A549 (cell line): Measurements from ENCODE around the gene SCFD1. TPM values are rescaled to one million over a fixed set of nuclear protein-coding genes. Genes with fewer than 3 reads are reported as not detected.

ENCODE experiments used
- ATAC-seq, 2 experiments: fragments of 200-7000 bp in 1 of 2; fragments of >200 bp in 1 of 2; cut with Nextera tagmentation in 1 of 2; cut with Tn5 transposase in 1 of 2; 3 replicates each; pipeline versions ENCODE4 v1.8.0 to v1.9.1; 2018 to 2020; ENCODE audit warnings: mild to moderate bottlenecking in 1 of 2, moderate library complexity in 1 of 2
- CTCF ChIA-PET: fragments of 300-600 bp; sonication (Branson Sonifier 250); formaldehyde crosslinking; extraction: SDS; loops from one replicate; lab custom pipeline; 2021; ENCODE audit warnings: antibody characterized with exemption, inconsistent platforms; lab: Yijun Ruan, JAX
- POLR2A ChIA-PET: fragments of 350-600 bp; formaldehyde crosslinking; extraction: SDS; loops from one replicate; lab custom pipeline; 2021; ENCODE audit warnings: antibody characterized with exemption, inconsistent platforms; lab: Yijun Ruan, JAX
- DNase-seq, 2 experiments: peaks; one replicate each; pipeline versions ENCODE4 v3.0.0 to v3.0.0-alpha.2; 2011 to 2016; ENCODE audit warnings: low read depth in 1 of 2, low spot score in 1 of 2
- FAIRE-seq: peaks from 2 replicates; lab custom pipeline; 2011; peaks lifted over from hg19 to GRCh38; lab: Jason Lieb, UNC
- H3K27ac ChIP-seq, 2 experiments: fragments of >200 bp; sonication (Bioruptor Twin); formaldehyde crosslinking; 3 replicates each; pipeline ENCODE4 v1.5.1; 2016 to 2017
- H3K4me1 ChIP-seq: fragments of >200 bp; sonication (Bioruptor Twin); formaldehyde crosslinking; 3 replicates; pipeline ENCODE4 v1.6.1; 2016
- H3K4me2 ChIP-seq: fragments of >200 bp; sonication (Bioruptor Twin); formaldehyde crosslinking; 3 replicates; pipeline ENCODE4 v1.6.1; 2016
- H3K4me3 ChIP-seq: fragments of >200 bp; sonication (Bioruptor Twin); formaldehyde crosslinking; 3 replicates; pipeline ENCODE4 v1.5.1; 2016
- H3K9me3 ChIP-seq: fragments of >200 bp; sonication (Bioruptor Twin); formaldehyde crosslinking; 3 replicates; pipeline ENCODE4 v1.6.1; 2016
- BHLHE40 ChIP-seq: IDR thresholded peaks from 2 replicates; pipeline ENCODE4 v1.6.1; 2012; ENCODE audit warnings: low read depth, low read length, inconsistent platforms
- CBX2 ChIP-seq: fragments of 200-600 bp; sonication (generic); IDR thresholded peaks from 2 replicates; pipeline ENCODE4 v1.6.1; 2016; ENCODE audit warnings: low read depth, mild to moderate bottlenecking, borderline replicate concordance
- CBX8 ChIP-seq: fragments of 200-600 bp; sonication (generic); IDR thresholded peaks from 2 replicates; pipeline ENCODE4 v1.6.1; 2016
- CEBPB ChIP-seq, 2 experiments: fragments of >200 bp in 1 of 2; sonication (Bioruptor Twin) in 1 of 2; formaldehyde crosslinking in 1 of 2; IDR thresholded peaks; 2 replicates each; pipeline ENCODE4 v1.6.1; 2012 to 2016
- CHD2 ChIP-seq: fragments of 150-350 bp; IDR thresholded peaks from 2 replicates; pipeline ENCODE4 v1.6.1; 2014; ENCODE audit warnings: low read length; ENCODE audit not compliant: partially characterized antibody
- CHD4 ChIP-seq: fragments of 200-600 bp; sonication (generic); IDR thresholded peaks from 2 replicates; pipeline ENCODE4 v1.6.1; 2016; ENCODE audit warnings: antibody characterized with exemption, mild to moderate bottlenecking, borderline replicate concordance
- EHMT2 ChIP-seq: fragments of 200-600 bp; sonication (generic); IDR thresholded peaks from 2 replicates; pipeline ENCODE4 v1.6.1; 2016; ENCODE audit warnings: antibody characterized with exemption, low read depth, mild to moderate bottlenecking, moderate library complexity
- FOSB ChIP-seq: fragments of 250-450 bp; sonication (Bioruptor Pico); IDR thresholded peaks from 2 replicates; pipeline ENCODE4 v1.5.0; 2020; ENCODE audit warnings: mild to moderate bottlenecking, moderate library complexity
- HEYL ChIP-seq: fragments of 250-450 bp; sonication (Bioruptor Pico); IDR thresholded peaks from 2 replicates; pipeline ENCODE4 v1.8.0; 2021; ENCODE audit warnings: mild to moderate bottlenecking, moderate library complexity
- HOXB13 ChIP-seq: fragments of 250-450 bp; sonication (Bioruptor Pico); IDR thresholded peaks from 2 replicates; pipeline ENCODE4 v1.5.0; 2020; ENCODE audit warnings: low read depth, mild to moderate bottlenecking, moderate library complexity
- HOXB5 ChIP-seq: fragments of 250-450 bp; sonication (Bioruptor Pico); IDR thresholded peaks from 2 replicates; pipeline ENCODE4 v1.5.0; 2020; ENCODE audit warnings: mild to moderate bottlenecking, moderate library complexity
- KDM1A ChIP-seq: fragments of 200-600 bp; sonication (generic); IDR thresholded peaks from 2 replicates; pipeline ENCODE4 v1.6.1; 2016; ENCODE audit warnings: low read depth, mild to moderate bottlenecking
- MYC ChIP-seq: IDR thresholded peaks from 2 replicates; pipeline ENCODE4 v1.6.1; 2012; ENCODE audit warnings: mild to moderate bottlenecking, inconsistent platforms, low read length, improper control_type of control experiment, borderline replicate concordance
- NFE2L2 ChIP-seq: fragments of 150-350 bp; conservative IDR thresholded peaks from 2 replicates; pipeline ENCODE4 v1.6.1; 2014; ENCODE audit warnings: low read length
- NPAS2 ChIP-seq: fragments of 250-450 bp; sonication (Bioruptor Pico); IDR thresholded peaks from 2 replicates; pipeline ENCODE4 v1.8.0; 2022; ENCODE audit warnings: mild to moderate bottlenecking, moderate library complexity, borderline replicate concordance
- NR3C1 ChIP-seq: fragments of >200 bp; sonication (Bioruptor Twin); formaldehyde crosslinking; IDR thresholded peaks from 3 replicates; pipeline ENCODE4 v1.6.1; 2017
- PHF8 ChIP-seq: fragments of 200-600 bp; sonication (generic); IDR thresholded peaks from 2 replicates; pipeline ENCODE4 v1.6.1; 2016; ENCODE audit warnings: low read depth, mild to moderate bottlenecking, antibody characterized with exemption, moderate library complexity, borderline replicate concordance
- POLR2A ChIP-seq: IDR thresholded peaks from 2 replicates; pipeline ENCODE4 v1.6.1; 2012; ENCODE audit warnings: mild to moderate bottlenecking, low read length
- RAD21 ChIP-seq, 2 experiments: fragments of >200 bp in 1 of 2; sonication (Bioruptor Twin) in 1 of 2; formaldehyde crosslinking in 1 of 2; IDR thresholded peaks in 1 of 2; conservative IDR thresholded peaks in 1 of 2; 2 replicates in 1 of 2; 3 replicates in 1 of 2; pipeline ENCODE4 v1.6.1; 2012 to 2018; ENCODE audit warnings: inconsistent platforms in 1 of 2
- RNF2 ChIP-seq: fragments of 200-600 bp; sonication (generic); IDR thresholded peaks from 2 replicates; pipeline ENCODE4 v1.6.1; 2016; ENCODE audit warnings: low read depth, mild to moderate bottlenecking, antibody characterized with exemption, moderate library complexity, borderline replicate concordance
- ZC3H11A ChIP-seq: fragments of 450-650 bp; IDR thresholded peaks from 2 replicates; pipeline ENCODE4 v1.6.1; 2014; ENCODE audit warnings: antibody characterized with exemption, mild to moderate bottlenecking
- WGBS: methylation state at CpG from one replicate; pipeline ENCODE4 v1.1.6; 2017; ENCODE audit errors: missing lambda C conversion rate; 5-methylcytosine and 5-hydroxymethylcytosine counted together
- polyA plus RNA-seq, 4 experiments: library from polyadenylated mRNA; depleted of rRNA in 3 of 4; stranded (reverse); fragments of >200 nt; fragmentation: RNase III in 1 of 4; extraction: RNeasy Plus Mini Kit Qiagen cat#74134 plus additional on column Dnase treatment in 1 of 4; gene quantifications; 2 replicates in 3 of 4; 3 replicates in 1 of 4; pipeline ENCODE4 v1.2.3, GENCODE V29; 2011 to 2017
- TF ChIP-seq, protein P1 (sequence below): IDR thresholded peaks from 2 replicates; pipeline ENCODE4 v1.6.1; 2012; ENCODE audit warnings: low read depth, borderline replicate concordance
- TF ChIP-seq, protein P2 (sequence below): fragments of 150-350 bp; IDR thresholded peaks from 2 replicates; pipeline ENCODE4 v1.6.1; 2014; ENCODE audit warnings: low read depth, mild to moderate bottlenecking, low read length
- TF ChIP-seq, protein P3 (sequence below): fragments of 250-450 bp; sonication (Bioruptor Pico); IDR thresholded peaks from 2 replicates; pipeline ENCODE4 v1.5.0; 2020; ENCODE audit warnings: low read depth, mild to moderate bottlenecking, moderate library complexity
- TF ChIP-seq, protein P4 (sequence below): fragments of 200-600 bp; sonication (generic); IDR thresholded peaks from 2 replicates; pipeline ENCODE4 v1.6.1; 2016; ENCODE audit warnings: antibody characterized with exemption, mild to moderate bottlenecking, moderate library complexity
- TF ChIP-seq, protein P5 (sequence below): IDR thresholded peaks from 2 replicates; pipeline ENCODE4 v1.6.1; 2012
- TF ChIP-seq, protein P6 (sequence below): fragments of >200 bp; sonication (Bioruptor Twin); formaldehyde crosslinking; IDR thresholded peaks from 3 replicates; pipeline ENCODE4 v1.6.1; 2016
- TF ChIP-seq, protein P7 (sequence below): IDR thresholded peaks from 2 replicates; pipeline ENCODE4 v1.6.1; 2012

Gene SCFD1
- polyA plus RNA-seq, 2 of the 4 experiments (the other 2 are of a cell fraction), result 52.1 to 158 TPM

DNA sequence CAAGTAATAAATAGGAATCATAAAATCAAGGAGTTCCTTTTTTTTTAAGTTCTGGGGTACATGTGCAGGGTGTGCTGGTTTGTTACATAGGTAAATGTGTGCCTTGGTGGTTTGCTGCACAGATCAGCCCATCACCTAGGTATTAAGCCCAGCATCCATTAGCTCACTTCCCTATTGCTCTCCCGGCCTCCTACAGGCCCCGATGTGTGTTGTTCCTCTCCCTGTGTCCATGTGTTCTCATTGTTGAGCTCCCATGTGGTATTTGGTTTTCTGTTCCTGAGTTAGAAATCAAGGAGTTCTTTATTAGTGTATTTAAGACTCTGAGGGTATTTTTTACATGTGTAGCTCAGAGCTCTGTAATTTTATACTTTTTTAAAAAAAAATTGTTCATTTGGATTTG, 86.0 kb downstream of the SCFD1 start:
- POLR2A ChIA-PET, result no interaction called here

DNA sequence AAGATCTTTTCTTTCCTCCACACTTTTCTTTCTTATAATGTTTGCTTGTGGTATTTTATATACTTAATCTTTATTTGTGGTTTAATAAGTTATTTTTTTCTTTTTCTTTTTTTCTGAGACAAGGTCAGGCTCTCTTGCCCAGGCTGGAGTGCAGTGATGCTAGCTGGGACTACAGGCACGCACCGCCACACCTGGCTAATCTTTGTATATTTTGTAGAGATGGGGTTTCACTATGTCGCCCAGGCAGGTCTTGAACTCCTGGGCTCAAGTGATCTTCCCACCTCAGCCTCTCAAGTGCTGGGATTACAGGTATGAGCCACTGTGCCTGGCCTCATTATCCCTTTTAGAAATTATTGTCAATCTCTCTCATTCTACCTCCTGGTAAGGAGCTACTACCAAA, 87.1 kb downstream of the SCFD1 start:
- POLR2A ChIA-PET, result no interaction called here
- FAIRE-seq (no peak), DNase-seq (no peak), ATAC-seq (no peak)
- H3K4me1 ChIP-seq, result no peaks in the 10 kb centered on the region
- CTCF ChIA-PET, result interaction anchor here (1.5 kb wide), 1 partner anchor 55 kb away, joined by 3 read pairs; no protein-coding TSS in a partner anchor
- 93% methylated on average over 3 of the region's 3 CpGs for WGBS
- no peak overlapping the region for H3K4me2 ChIP-seq
- no peaks in the 10 kb centered on the region for H3K9me3 ChIP-seq
- no peak overlapping the region for H3K27ac ChIP-seq
- no peak overlapping the region for H3K4me3 ChIP-seq
- TF ChIP-seq NR3C1 (no peak), BHLHE40 (no peak), CEBPB (IDR thresholded peaks at IDR 0.05) (no peak), ZC3H11A (no peak), PHF8 (no peak), NFE2L2 (no peak), CBX2 (no peak), MYC (no peak), CHD4 (no peak), POLR2A (no peak), HEYL (CRISPR knock-in tag) (no peak)
- TF ChIP-seq, protein P1, sequence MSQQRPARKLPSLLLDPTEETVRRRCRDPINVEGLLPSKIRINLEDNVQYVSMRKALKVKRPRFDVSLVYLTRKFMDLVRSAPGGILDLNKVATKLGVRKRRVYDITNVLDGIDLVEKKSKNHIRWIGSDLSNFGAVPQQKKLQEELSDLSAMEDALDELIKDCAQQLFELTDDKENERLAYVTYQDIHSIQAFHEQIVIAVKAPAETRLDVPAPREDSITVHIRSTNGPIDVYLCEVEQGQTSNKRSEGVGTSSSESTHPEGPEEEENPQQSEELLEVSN, result no peak
- TF ChIP-seq, protein P2, sequence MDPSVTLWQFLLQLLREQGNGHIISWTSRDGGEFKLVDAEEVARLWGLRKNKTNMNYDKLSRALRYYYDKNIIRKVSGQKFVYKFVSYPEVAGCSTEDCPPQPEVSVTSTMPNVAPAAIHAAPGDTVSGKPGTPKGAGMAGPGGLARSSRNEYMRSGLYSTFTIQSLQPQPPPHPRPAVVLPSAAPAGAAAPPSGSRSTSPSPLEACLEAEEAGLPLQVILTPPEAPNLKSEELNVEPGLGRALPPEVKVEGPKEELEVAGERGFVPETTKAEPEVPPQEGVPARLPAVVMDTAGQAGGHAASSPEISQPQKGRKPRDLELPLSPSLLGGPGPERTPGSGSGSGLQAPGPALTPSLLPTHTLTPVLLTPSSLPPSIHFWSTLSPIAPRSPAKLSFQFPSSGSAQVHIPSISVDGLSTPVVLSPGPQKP, result no peak
- TF ChIP-seq, protein P3, sequence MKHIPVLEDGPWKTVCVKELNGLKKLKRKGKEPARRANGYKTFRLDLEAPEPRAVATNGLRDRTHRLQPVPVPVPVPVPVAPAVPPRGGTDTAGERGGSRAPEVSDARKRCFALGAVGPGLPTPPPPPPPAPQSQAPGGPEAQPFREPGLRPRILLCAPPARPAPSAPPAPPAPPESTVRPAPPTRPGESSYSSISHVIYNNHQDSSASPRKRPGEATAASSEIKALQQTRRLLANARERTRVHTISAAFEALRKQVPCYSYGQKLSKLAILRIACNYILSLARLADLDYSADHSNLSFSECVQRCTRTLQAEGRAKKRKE (CRISPR knock-in tag), result no peak

More for the DNA sequence above, 86.0 kb downstream of the SCFD1 start:
- CTCF ChIA-PET, result interaction anchor here (1.2 kb wide), 1 partner anchor 26 kb away, joined by 3 read pairs; no protein-coding TSS in a partner anchor
- H3K27ac ChIP-seq, result no peak overlapping the region
- FAIRE-seq (no peak), ATAC-seq (peak in 1 of 2 experiments; percentile 69; a peak in 2 of 6 replicates), DNase-seq (peak in 1 of 2 experiments; percentile 15)
- 75% methylated on average over 2 of the region's 2 CpGs for WGBS
- no peaks in the 10 kb centered on the region for H3K4me1 ChIP-seq
- H3K9me3 ChIP-seq, result no peaks in the 10 kb centered on the region
- no peak overlapping the region for H3K4me3 ChIP-seq
- no peak overlapping the region for H3K4me2 ChIP-seq
- TF ChIP-seq KDM1A (no peak), CBX8 (no peak), NFE2L2 (no peak), NPAS2 (CRISPR knock-in tag) (no peak), EHMT2 (no peak), HOXB5 (CRISPR knock-in tag) (no peak), HOXB13 (no peak), CHD4 (no peak), CHD2 (no peak), RAD21 (conservative IDR thresholded peaks at IDR 0.05 in 1 of 2, IDR thresholded peaks at IDR 0.05 in 1 of 2) (no peak), RNF2 (no peak), FOSB (CRISPR knock-in tag) (no peak)
- TF ChIP-seq, protein P4, sequence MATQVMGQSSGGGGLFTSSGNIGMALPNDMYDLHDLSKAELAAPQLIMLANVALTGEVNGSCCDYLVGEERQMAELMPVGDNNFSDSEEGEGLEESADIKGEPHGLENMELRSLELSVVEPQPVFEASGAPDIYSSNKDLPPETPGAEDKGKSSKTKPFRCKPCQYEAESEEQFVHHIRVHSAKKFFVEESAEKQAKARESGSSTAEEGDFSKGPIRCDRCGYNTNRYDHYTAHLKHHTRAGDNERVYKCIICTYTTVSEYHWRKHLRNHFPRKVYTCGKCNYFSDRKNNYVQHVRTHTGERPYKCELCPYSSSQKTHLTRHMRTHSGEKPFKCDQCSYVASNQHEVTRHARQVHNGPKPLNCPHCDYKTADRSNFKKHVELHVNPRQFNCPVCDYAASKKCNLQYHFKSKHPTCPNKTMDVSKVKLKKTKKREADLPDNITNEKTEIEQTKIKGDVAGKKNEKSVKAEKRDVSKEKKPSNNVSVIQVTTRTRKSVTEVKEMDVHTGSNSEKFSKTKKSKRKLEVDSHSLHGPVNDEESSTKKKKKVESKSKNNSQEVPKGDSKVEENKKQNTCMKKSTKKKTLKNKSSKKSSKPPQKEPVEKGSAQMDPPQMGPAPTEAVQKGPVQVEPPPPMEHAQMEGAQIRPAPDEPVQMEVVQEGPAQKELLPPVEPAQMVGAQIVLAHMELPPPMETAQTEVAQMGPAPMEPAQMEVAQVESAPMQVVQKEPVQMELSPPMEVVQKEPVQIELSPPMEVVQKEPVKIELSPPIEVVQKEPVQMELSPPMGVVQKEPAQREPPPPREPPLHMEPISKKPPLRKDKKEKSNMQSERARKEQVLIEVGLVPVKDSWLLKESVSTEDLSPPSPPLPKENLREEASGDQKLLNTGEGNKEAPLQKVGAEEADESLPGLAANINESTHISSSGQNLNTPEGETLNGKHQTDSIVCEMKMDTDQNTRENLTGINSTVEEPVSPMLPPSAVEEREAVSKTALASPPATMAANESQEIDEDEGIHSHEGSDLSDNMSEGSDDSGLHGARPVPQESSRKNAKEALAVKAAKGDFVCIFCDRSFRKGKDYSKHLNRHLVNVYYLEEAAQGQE, result no peak
- TF ChIP-seq, protein P5, sequence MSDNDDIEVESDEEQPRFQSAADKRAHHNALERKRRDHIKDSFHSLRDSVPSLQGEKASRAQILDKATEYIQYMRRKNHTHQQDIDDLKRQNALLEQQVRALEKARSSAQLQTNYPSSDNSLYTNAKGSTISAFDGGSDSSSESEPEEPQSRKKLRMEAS, result no peak
- TF ChIP-seq, protein P2, result no peak
- TF ChIP-seq, protein P6, sequence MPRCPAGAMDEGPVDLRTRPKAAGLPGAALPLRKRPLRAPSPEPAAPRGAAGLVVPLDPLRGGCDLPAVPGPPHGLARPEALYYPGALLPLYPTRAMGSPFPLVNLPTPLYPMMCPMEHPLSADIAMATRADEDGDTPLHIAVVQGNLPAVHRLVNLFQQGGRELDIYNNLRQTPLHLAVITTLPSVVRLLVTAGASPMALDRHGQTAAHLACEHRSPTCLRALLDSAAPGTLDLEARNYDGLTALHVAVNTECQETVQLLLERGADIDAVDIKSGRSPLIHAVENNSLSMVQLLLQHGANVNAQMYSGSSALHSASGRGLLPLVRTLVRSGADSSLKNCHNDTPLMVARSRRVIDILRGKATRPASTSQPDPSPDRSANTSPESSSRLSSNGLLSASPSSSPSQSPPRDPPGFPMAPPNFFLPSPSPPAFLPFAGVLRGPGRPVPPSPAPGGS, result no peak
- TF ChIP-seq, protein P7, sequence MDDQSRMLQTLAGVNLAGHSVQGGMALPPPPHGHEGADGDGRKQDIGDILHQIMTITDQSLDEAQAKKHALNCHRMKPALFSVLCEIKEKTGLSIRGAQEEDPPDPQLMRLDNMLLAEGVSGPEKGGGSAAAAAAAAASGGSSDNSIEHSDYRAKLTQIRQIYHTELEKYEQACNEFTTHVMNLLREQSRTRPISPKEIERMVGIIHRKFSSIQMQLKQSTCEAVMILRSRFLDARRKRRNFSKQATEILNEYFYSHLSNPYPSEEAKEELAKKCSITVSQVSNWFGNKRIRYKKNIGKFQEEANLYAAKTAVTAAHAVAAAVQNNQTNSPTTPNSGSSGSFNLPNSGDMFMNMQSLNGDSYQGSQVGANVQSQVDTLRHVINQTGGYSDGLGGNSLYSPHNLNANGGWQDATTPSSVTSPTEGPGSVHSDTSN, result no peak
- TF ChIP-seq, all 56 proteins: peak for 0
